Endothelial cell of hepatic sinusoid (primary cell): Measurements from ENCODE around the gene SCARB1.

Experiments
- in situ Hi-C: cut with HindIII; loops from 2 replicates; pipeline ENCODE4 v1.10.0; 2017; ENCODE audit warnings: low sequenced_read_pairs

The SCARB1 gene

DNA sequence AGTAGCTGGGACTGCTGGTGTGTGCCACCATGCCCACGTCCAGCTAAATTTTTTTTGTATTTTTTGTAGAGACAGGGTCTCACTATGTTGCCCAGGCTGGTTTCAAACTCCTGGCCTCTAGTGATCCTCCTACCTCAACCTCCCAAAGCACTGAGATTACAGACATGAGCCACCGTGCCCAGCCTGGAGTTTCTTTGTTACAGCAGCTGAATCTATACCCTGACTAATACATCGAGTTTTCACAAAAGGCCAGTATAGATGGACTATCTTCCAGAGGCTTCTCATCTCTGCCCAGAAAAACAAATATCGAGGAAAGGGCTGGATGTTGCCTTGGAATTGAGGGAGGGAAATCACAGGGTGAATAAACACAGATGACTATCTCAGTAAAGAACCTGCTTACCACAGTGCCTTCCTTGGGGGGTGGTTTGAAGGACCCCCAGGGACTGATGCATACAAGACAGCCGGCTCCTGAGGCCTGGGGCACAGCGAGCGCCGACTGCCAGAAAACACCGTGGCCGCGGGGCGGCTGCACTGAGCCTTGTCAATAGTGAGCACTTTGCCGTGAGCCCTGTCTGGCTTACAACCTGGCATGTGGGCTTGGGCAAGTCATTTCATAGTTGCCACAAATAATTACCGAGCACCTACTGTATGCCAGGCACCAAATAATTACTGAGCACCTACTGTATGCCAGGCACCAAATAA lies 111.9 kb downstream of the SCARB1 start:
- in situ Hi-C loops: loop anchor here (10.0 kb wide), 3 partner anchors 107 to 697 kb away; no protein-coding TSS in a partner anchor

DNA sequence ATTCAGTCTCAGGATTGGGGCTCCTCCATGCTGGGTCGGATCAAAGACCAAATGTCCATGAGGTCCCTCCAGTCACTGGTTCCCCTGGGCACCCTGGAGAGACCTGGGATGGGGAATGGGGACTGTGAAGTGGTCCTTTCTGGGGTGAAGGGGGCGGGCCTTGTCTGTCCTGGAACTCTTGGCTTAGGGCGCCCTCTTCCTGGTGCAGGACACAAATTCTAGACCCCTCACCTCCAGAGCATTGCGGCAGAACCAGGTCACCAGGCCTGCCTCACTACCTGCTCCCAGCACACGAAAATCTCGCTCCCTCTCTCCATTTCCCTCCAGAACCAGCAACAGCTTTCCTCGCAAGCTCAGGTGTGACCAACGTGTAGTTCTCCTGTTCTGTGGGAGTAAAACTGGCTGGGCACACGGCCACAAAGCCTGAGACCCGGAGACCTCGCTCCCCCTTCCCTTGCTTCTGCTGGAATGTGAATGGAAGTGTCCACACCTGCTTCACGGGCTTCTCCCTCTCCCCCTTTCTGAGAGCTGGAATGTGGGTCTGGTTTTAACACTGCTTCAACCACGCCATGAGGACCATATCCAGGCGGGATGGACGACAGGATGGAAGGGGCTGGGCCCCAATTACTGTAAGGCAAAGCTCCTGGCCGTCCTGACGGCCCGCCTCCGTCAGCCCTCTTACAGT lies 112.7 kb downstream of the SCARB1 start:
- in situ Hi-C loops: loop anchor here (10.0 kb wide), 3 partner anchors 106 to 696 kb away; no protein-coding TSS in a partner anchor

- in situ Hi-C loops: loop anchor here (10.0 kb wide), 3 partner anchors 105 to 695 kb away; no protein-coding TSS in a partner anchor
Measured at GRCh38 chr12:124750149-124750656, 113.5 kb downstream of the SCARB1 start.

GRCh38 chr12:124749725-124750124 lies 113.9 kb downstream of the SCARB1 start:
- in situ Hi-C loops: loop anchor here (10.0 kb wide), 3 partner anchors 105 to 695 kb away; no protein-coding TSS in a partner anchor

DNA sequence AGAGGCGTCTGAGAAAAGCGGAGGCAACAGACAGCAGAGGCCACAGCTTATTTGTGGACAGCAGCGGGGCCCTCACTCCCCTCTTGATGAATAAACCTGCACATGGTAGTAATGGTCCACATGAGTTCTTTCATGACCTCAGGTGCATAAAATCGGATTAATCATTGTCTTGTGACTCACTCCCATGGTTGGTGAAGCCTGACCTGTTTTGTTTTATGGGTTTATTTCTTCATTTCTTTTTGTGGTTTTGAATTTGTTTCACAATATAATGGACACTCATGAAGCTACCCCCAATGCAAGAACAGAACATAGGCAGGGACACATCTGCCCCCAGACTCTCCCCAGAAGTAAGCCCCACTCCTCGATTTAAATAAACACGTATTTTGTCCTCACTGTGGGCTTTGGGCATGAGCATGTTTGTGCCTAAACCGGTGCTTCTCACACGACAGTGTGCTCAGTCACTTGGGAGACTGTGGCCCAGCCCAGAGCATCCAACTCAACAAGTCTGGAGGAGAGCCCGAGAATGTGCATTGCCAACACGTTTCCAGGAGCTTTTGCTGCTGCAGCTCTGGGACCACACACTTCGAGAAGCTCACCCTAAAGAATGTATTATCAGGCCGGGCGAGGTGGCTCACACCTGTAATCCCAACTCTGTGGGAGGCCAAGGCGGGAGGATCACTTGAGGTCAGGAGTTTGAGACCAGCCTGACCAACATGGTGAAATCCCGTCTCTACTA lies 116.1 kb downstream of the SCARB1 start:
- in situ Hi-C loops: no loop called here

- in situ Hi-C loops: no loop called here
Measured at GRCh38 chr12:124746649-124747425, 116.8 kb downstream of the SCARB1 start.

DNA sequence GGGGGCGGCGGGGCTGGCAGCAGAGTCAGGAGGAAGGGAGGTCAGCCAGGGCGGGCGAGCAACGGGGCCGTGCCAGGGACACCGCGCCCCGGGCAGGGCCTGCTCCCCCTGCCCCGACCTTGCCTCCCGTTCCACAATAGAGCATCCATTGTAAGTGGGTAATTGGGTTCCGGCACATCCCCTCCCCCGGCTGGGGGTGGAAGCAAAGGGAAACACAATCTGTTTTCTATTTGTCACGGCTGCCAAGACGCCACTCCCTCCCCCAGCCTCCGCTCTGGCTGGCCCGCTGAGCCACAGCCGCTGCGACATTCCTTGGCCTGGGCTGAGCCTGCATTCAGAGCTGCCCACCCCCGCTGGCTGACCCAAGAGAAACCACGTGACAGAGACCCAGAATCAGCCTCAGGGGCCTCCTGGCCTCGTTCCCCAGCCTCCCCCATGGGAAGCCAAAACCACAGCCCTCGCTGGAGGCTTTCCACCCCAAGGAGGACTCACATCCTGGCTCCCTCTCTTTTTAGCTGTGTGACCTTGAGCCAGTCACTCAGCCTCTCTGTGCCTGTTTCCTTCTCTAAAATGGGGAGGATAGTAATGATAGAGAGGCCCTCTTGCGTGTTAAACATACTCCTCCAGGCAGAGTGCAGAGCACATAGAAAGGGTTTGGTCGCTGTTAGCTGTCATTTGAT lies 117.6 kb downstream of the SCARB1 start:
- in situ Hi-C loops: no loop called here

DNA sequence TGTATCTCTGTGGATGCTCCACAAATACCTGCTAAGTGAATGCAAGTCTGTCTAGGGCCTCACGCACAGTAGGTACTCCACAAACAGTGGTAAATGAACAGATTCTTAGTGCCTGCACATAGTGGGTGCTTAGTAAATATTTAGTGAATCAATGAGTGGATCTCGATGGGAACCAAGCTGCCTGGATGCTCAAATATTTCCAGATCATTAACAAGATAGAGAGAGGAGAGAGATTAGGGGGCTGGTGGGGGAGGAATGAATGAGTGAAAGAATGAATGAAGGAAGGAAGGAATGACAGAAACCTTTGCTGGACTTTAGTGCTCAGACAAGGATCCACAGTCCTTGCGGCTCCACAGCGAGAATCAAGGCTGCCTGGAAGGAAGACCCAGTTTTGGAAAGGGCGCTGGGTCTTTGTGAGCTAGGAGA lies 118.2 kb downstream of the SCARB1 start:
- in situ Hi-C loops: no loop called here

- in situ Hi-C loops: no loop called here
Measured at GRCh38 chr12:124744659-124745464, 118.8 kb downstream of the SCARB1 start.

GRCh38 chr12:124744273-124744640 lies 119.4 kb downstream of the SCARB1 start:
- in situ Hi-C loops: no loop called here

DNA sequence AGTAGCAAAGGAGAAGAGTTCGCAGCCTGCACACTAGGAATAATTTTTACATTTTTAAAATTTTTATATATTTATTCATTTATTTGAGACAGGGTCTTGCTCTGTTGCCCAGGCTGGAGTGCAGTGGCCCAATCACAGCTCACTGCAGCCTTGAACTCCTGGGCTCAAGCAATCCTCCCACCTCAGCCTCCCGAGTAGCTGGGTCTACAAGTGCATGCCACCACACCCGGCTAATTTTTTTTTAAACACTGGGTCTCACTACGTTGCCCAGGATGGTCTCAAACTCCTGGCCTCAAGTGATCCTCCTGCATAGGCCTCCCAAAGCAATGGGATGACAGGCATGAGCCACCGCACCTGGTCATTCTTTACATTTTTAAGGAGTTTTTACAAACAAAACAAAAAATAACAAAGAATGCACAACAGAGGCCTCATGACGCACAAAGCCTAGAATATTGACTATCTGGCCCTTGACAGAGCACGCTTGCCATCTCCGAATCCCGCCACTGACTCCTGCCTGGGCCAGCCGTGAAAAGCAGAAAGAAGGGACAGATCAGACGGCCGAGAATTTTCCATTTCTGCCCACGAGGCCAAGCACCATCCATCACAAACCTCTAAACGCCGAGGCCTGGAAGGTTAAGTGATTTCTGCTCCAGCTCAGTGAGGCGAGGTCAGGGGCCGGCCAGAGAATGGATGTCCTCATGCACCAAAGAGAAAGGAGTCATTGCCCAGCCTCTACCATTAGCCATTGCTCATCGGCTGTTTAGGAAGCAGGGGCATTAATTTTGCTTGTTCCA lies 120.0 kb downstream of the SCARB1 start:
- in situ Hi-C loops: no loop called here

- in situ Hi-C loops: no loop called here
Measured at GRCh38 chr12:124742678-124743077, 121.0 kb downstream of the SCARB1 start.

DNA sequence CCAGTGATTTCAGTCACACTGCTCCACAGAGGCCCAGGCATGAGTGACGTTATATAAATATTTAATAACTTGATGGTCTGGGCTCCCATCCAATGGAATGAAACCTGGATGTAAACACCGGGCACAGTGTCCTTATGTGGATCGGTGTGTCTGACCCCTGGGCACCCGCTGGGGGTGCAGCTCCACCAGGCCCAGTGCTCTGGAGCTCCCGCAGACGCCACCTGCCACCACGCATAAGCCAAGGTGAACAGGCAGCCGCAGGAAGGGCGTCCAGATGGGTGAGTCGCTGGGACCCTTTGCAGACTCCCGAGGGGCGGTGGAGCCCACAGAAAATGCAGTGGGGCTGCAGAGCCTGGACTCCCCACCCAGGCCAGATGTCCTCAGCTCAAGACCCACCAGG lies 121.6 kb downstream of the SCARB1 start:
- in situ Hi-C loops: no loop called here

DNA sequence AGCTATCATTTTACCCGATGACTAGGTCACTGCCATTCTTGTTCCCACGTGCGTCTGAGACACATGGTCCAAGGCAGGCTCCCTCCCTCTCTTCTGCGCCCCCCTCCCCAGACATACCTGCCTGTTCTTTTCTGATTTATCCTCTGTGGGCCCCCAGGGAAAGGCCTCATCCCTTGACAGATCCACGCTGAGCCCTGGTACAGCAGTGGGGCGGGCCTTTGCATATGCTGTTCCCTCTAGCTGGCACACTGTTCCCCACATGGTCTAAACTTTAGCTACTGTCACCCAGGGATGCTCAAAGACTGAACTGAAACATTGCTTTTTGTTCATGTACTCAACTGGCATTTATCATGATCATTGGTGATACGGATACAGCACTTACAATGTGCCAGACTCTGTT lies 122.5 kb downstream of the SCARB1 start:
- in situ Hi-C loops: no loop called here

DNA sequence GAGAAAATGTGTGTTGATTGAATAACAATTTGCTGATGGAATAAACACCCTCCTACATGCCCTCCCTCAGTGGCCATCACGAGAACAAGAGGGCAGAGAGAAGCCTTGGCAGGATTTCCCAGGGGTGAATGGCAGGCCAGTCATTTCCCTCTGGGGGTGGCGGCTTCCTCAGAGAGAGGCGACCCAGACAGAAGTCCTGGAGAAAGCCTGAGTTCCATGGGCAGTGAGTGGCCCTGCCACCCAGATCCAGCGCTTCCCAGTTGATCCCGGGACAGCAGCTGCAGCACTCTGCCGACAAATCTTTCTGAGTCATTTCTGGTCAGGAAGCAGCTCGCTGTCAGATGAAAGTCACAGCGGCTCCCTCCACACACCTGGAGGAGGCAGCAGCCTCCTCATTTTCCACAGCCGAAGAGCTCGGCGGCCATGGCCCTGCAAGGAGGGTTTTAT lies 123.0 kb downstream of the SCARB1 start:
- in situ Hi-C loops: no loop called here

DNA sequence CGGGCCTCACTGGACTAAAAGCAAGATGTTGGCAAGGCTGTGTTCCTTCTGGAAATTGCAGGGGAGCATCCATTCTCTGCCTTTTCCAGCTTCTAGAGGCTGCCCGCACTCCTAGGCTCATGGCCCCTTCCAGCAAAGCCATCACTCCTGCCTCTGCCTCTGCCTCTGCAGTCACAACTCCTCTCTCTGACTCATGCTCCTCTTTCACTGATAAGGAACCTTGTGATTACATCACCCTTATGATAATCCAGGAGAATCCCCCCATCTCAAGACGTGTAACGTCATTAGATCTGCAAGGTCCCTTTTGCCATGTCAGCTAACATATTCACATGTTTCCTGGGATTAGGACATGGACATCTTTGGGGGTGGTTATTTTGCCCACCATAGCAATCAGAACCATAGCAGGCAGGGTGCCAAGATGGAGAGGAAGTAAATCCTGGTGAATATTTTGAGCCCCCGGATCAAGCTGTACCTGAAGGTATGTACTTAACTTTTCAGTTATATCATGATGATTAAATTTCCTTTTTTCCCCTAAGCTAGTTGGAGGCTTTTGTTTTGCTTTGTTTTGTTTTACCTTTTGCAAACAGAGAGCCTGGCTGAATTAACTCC lies 123.6 kb downstream of the SCARB1 start:
- in situ Hi-C loops: loop anchor here (5.0 to 10.0 kb wide), 2 partner anchors 205 to 243 kb away; no protein-coding TSS in a partner anchor

- in situ Hi-C loops: loop anchor here (5.0 to 10.0 kb wide), 2 partner anchors 204 to 242 kb away; no protein-coding TSS in a partner anchor
Measured at GRCh38 chr12:124738636-124739467, 124.8 kb downstream of the SCARB1 start.
